Myocyte (in vitro differentiated cells): ENCODE measurements around the gene OR2M3. TPM values are rescaled to one million over a fixed set of nuclear protein-coding genes. Genes with fewer than 3 reads are reported as not detected.
"Not testable (repeated sequence)": the region's sequence is repeated elsewhere in the genome, so short reads cannot be mapped to it uniquely, and the experiment has no call there.

ENCODE experiments used
- DNase-seq: peaks from one replicate; pipeline ENCODE4 v3.0.0-alpha.2; 2012; ENCODE audit warnings: low read depth
- polyA plus RNA-seq: library from polyadenylated mRNA; unstranded; fragments of >200 nt; gene quantifications from one replicate; pipeline ENCODE4 v1.2.1, GENCODE V29; 2012; ENCODE audit warnings: missing spikeins
- total RNA-seq: library from RNA; depleted of rRNA; stranded (reverse); fragments of >200 nt; gene quantifications from 2 replicates; pipeline ENCODE4 v1.2.3, GENCODE V29; 2014

The OR2M3 gene
- not detected in 2 replicates for total RNA-seq
- not detected for polyA plus RNA-seq

DNA sequence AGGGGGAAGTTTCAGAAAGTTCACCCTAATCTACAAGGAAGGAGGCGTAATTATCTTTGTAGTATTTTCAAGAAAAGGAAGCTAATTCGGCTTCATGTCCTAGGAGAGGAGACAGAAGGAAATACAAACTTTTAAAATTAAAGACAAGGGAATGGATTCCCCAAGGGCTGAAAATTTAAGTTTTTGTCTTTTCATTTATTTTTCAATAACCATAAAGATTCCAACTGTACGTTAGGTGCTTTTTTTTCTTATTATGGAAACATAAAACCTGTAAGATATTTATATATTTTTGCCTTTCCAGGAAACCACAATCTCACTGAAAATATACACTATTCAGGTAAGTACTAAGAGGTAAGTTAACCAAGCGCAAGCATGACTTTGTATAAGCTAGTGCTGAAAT lies at the start of gene OR2M3:
TSS of gene OR2M3 (plus strand) at position 301 of the 400 bp plus-strand sequence. CDS start 5,803 bp downstream, outside the sequence.
- no peak for DNase-seq

- no peak for DNase-seq
These were observed 44.8 kb upstream of the OR2M3 start for GRCh38 chr1:248152056-248152827.

DNA sequence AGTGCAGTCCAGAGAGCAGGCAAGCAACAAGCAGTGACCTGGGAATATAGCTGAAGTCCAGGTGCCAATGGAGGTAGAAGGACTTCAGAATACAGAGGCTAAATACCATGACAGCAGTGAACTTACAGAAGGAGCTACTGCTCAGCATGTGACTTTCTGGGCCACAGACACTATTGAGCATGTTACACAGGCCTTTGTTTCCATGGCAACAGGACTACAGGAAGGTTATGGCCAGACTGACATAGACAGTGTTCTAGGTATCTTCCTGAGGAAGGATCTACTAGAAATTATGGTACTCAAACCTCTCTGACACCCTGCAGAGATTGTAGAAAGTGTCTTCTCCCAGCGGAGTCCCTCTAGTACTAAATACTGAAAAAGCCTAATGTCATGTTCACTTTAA lies 41.1 kb upstream of the OR2M3 start:
- no peak for DNase-seq

- no peak for DNase-seq
These were observed 38.3 kb upstream of the OR2M3 start for GRCh38 chr1:248158758-248159157.

- DNase-seq, result no peak
These were observed 33.0 kb upstream of the OR2M3 start for GRCh38 chr1:248164031-248164430.

- DNase-seq, result no peak
These were observed 31.9 kb upstream of the OR2M3 start for GRCh38 chr1:248165186-248165585.

DNA sequence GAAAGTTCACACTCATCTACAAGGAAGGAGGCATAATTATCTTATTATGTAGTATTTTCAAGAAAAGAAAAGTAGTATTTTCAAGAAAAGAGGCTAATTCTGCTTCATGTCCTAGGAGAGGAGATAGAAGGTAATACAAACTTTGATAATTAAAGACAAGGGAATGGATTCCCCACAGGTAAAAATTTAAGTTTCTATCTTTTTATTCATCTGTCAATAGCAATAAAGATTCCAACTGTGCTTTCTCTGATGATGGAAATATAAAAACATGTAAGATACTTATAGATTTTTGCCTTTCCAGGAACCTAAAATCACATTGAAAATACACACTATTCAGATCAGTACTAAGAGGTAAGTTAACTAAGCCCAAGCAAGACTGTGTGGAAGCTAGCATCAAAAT lies 22.5 kb upstream of the OR2M3 start, which contains the start of gene OR2M2:
TSS of gene OR2M2 (plus strand) at position 301 of the 400 bp plus-strand sequence. CDS start 5,165 bp downstream, outside the sequence.
- DNase-seq, result no peak

- DNase-seq, result no peak
These were observed 13.1 kb upstream of the OR2M3 start for GRCh38 chr1:248183996-248184395.

DNA sequence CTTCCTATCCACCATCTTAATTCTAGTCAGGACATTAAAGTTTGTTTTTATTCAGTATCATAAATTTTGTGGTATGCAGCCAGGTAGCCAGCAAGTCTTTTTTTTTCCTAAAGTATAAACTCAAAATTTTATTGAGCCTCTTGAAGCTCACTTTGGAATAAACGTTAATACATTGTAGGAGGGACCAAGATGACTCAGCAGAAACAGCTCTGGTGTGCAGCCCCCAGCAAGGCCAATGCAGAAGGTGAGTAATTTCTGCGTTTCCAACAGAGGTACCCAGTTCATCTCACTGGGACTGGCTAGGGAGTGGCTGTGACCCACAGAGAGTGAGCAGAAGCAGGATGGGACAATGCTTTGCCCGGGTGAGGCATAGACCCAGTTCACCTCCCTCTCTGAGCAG lies 9.7 kb upstream of the OR2M3 start:
- no peak for DNase-seq

- DNase-seq, result no peak
These were observed 8.0 kb upstream of the OR2M3 start for GRCh38 chr1:248189026-248189425.

DNA sequence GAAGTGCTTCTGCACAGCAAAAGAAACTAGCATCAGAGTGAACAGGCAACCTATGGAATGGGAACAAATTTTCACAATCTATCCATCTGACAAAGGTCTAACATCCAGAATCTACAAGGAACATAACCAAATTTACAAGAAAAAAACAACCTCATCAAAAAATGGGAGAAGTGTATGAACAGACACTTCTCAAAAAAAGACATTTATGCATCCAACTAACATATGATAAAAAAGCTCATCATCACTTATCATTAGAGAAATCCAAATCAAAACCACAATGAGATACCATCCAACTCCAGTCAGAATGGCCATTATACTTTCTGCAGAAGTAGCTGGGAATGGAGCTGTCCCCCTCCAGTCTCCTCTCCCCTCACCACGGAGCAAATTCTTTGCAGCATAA lies 2.9 kb upstream of the OR2M3 start:
- no peak for DNase-seq

- no peak for DNase-seq
These were observed 18.8 kb downstream of the OR2M3 start for GRCh38 chr1:248215880-248216279.

GRCh38 chr1:248225537-248225936 lies 28.5 kb downstream of the OR2M3 start:
- DNase-seq, result no peak

- no peak for DNase-seq
These were observed 32.4 kb downstream of the OR2M3 start for GRCh38 chr1:248229360-248229908.

DNA sequence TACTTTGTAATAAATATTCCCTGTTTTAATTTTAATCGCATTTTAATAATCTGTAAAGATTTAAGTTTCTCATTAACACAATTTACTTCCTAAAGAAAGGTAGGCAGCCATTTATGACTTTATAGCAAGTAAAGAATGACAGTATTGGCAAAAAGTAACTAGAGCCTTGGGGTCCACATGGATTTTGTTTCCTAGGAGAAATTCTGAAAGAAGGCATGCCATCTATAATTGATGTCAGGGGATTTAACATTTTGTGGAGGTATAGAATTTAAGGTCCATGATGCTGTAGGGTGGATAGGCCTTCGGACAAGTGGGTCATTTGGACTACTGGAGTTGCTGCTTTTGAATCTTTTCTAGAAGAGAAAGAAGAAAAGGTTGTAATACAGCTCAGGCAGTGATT lies 34.1 kb downstream of the OR2M3 start, which contains the start of gene OR2M4:
TSS of gene OR2M4 (plus strand) at position 301 of the 400 bp plus-strand sequence. CDS start 7,512 bp downstream, outside the sequence.
- no peak for DNase-seq

- no peak for DNase-seq
These were observed 42.4 kb downstream of the OR2M3 start for GRCh38 chr1:248239478-248239877.

DNA sequence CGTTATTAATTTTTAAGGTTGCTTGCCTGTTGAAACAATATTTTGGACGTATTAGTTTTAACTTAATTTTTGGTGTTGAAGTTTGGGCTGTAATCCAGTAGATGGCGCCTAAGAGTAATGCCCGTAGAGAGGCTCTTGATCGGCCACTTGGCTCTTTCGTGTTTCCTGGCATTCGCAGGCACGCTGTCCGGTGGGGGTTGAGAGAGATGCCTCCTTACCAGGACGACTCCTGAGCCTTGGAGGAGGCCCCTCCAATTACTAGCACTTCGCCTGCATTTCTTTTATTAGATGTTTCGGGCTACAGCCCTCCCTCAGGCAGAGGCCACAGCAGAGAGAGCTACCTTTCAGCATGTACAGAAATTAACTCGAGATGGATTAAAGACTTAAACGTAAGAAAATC lies 46.1 kb downstream of the OR2M3 start:
- DNase-seq, result peak; percentile 53

GRCh38 chr1:248259309-248259708 lies 62.2 kb downstream of the OR2M3 start:
- DNase-seq, result not testable (repeated sequence)
